HEK293 (cell line): ENCODE measurements around the gene GPR21.

Experiments
- CTCF ChIA-PET: fragments of 350-600 bp; formaldehyde crosslinking; extraction: SDS; loops from one replicate; lab custom pipeline; 2021; ENCODE audit warnings: antibody characterized with exemption; lab: Yijun Ruan, JAX
- POLR2A ChIA-PET: fragments of 300-600 bp; formaldehyde crosslinking; extraction: SDS; loops from one replicate; lab custom pipeline; 2020; ENCODE audit warnings: antibody characterized with exemption, inconsistent platforms; lab: Yijun Ruan, JAX
- H3K27ac ChIP-seq: fragments of 200-500 bp; sonication (Bioruptor generic); 2 replicates; pipeline ENCODE4 v1.5.1; 2014; ENCODE audit warnings: low read depth, low read length, control low read depth, inconsistent platforms; ENCODE audit errors: extremely low read depth
- H3K36me3 ChIP-seq, 2 experiments: fragments of 200-500 bp in 1 of 2; sonication (Bioruptor generic) in 1 of 2; 1 replicate in 1 of 2; 2 replicates in 1 of 2; pipeline ENCODE4 v1.5.1; 2014 to 2017; ENCODE audit warnings: inconsistent platforms in 2 of 2, low read length in 2 of 2; ENCODE audit not compliant: control insufficient read depth in 2 of 2, insufficient read depth in 1 of 2
- H3K4me1 ChIP-seq: fragments of 200-500 bp; sonication (Bioruptor generic); 2 replicates; pipeline ENCODE4 v1.5.1; 2014; ENCODE audit warnings: mild to moderate bottlenecking, low read length, inconsistent platforms; ENCODE audit not compliant: control insufficient read depth, insufficient read depth
- H3K4me3 ChIP-seq: 2 replicates; pipeline ENCODE4 v1.5.1; 2011; ENCODE audit warnings: low read depth, mild to moderate bottlenecking, control low read depth, low read length, moderate library complexity
- H3K9me3 ChIP-seq: fragments of 200-500 bp; sonication (Bioruptor generic); 2 replicates; pipeline ENCODE4 v1.5.1; 2014; ENCODE audit warnings: low read depth, low read length, inconsistent platforms; ENCODE audit not compliant: control insufficient read depth, insufficient read depth
- EGR2 ChIP-seq: fragments of 450-650 bp; formaldehyde crosslinking; IDR thresholded peaks from 2 replicates; pipeline ENCODE4 v1.5.1; 2016; ENCODE audit warnings: low read depth, missing biosample characterization, missing genetic modification characterization
- OVOL3 ChIP-seq: fragments of 450-650 bp; formaldehyde crosslinking; IDR thresholded peaks from 2 replicates; pipeline ENCODE4 v1.5.1; 2016; ENCODE audit warnings: missing biosample characterization, missing genetic modification characterization
- PRDM1 ChIP-seq: fragments of 450-650 bp; formaldehyde crosslinking; IDR thresholded peaks from 2 replicates; pipeline ENCODE4; 2016; ENCODE audit warnings: missing biosample characterization, missing genetic modification characterization
- PRDM4 ChIP-seq: fragments of 450-650 bp; formaldehyde crosslinking; IDR thresholded peaks from 2 replicates; pipeline ENCODE4 v1.5.1; 2017; ENCODE audit warnings: missing biosample characterization, missing genetic modification characterization
- REPIN1 ChIP-seq: fragments of 450-650 bp; formaldehyde crosslinking; IDR thresholded peaks from 2 replicates; pipeline ENCODE4 v1.5.1; 2017; ENCODE audit warnings: missing biosample characterization, missing genetic modification characterization, low read depth
- ZBTB1 ChIP-seq: fragments of 450-650 bp; formaldehyde crosslinking; IDR thresholded peaks from 2 replicates; pipeline ENCODE4 v1.5.1; 2016; ENCODE audit warnings: missing biosample characterization, missing genetic modification characterization
- ZNF211 ChIP-seq: fragments of 450-650 bp; formaldehyde crosslinking; IDR thresholded peaks from 2 replicates; pipeline ENCODE4 v1.5.1; 2016; ENCODE audit warnings: low read depth, missing biosample characterization, missing genetic modification characterization
- ZNF23 ChIP-seq: fragments of 450-650 bp; formaldehyde crosslinking; IDR thresholded peaks from 2 replicates; pipeline ENCODE4 v1.5.1; 2016; ENCODE audit warnings: missing biosample characterization, missing genetic modification characterization, borderline replicate concordance
- ZNF311 ChIP-seq: fragments of 450-650 bp; formaldehyde crosslinking; IDR thresholded peaks from 2 replicates; pipeline ENCODE4 v1.5.1; 2017; ENCODE audit warnings: missing biosample characterization, missing genetic modification characterization, borderline replicate concordance
- ZNF366 ChIP-seq: fragments of 450-650 bp; formaldehyde crosslinking; conservative IDR thresholded peaks from 2 replicates; pipeline ENCODE4 v1.5.1; 2016; ENCODE audit warnings: missing biosample characterization, missing genetic modification characterization
- ZNF501 ChIP-seq: fragments of 450-650 bp; formaldehyde crosslinking; IDR thresholded peaks from 2 replicates; pipeline ENCODE4 v1.5.1; 2016; ENCODE audit warnings: missing biosample characterization, missing genetic modification characterization
- ZNF544 ChIP-seq: fragments of 450-650 bp; formaldehyde crosslinking; IDR thresholded peaks from 2 replicates; pipeline ENCODE4 v1.5.0; 2017; ENCODE audit warnings: missing biosample characterization, missing genetic modification characterization
- ZNF555 ChIP-seq: fragments of 450-650 bp; formaldehyde crosslinking; conservative IDR thresholded peaks from 2 replicates; pipeline ENCODE4 v1.5.1; 2017; ENCODE audit warnings: missing biosample characterization, mild to moderate bottlenecking, missing genetic modification characterization, inconsistent platforms
- ZNF561 ChIP-seq: fragments of 450-650 bp; IDR thresholded peaks from 2 replicates; pipeline ENCODE4 v1.5.1; 2018; ENCODE audit warnings: missing biosample characterization, missing genetic modification characterization, borderline replicate concordance
- ZNF76 ChIP-seq: fragments of 450-650 bp; formaldehyde crosslinking; IDR thresholded peaks from 2 replicates; pipeline ENCODE4; 2016; ENCODE audit warnings: low read depth, missing biosample characterization, missing genetic modification characterization, borderline replicate concordance
- ZNF777 ChIP-seq: fragments of 450-650 bp; formaldehyde crosslinking; IDR thresholded peaks from 2 replicates; pipeline ENCODE4 v1.5.1; 2017; ENCODE audit warnings: missing biosample characterization, missing genetic modification characterization, borderline replicate concordance
- ZNF843 ChIP-seq: fragments of 450-650 bp; formaldehyde crosslinking; IDR thresholded peaks from 2 replicates; pipeline ENCODE4 v1.5.1; 2016; ENCODE audit warnings: missing biosample characterization, missing genetic modification characterization
- ZSCAN4 ChIP-seq: fragments of 450-650 bp; formaldehyde crosslinking; IDR thresholded peaks from 2 replicates; pipeline ENCODE4 v1.5.1; 2017; ENCODE audit warnings: missing biosample characterization, missing genetic modification characterization
- TF ChIP-seq, protein P1 (sequence below): fragments of 450-650 bp; formaldehyde crosslinking; IDR thresholded peaks from 2 replicates; pipeline ENCODE4 v1.5.1; 2016; ENCODE audit warnings: missing biosample characterization, missing genetic modification characterization, borderline replicate concordance
- TF ChIP-seq, protein P2 (sequence below): fragments of 450-650 bp; formaldehyde crosslinking; IDR thresholded peaks from 2 replicates; pipeline ENCODE4 v1.5.1; 2016; ENCODE audit warnings: missing biosample characterization, missing genetic modification characterization
- TF ChIP-seq, protein P3 (sequence below): fragments of 450-650 bp; formaldehyde crosslinking; IDR thresholded peaks from 2 replicates; pipeline ENCODE4 v1.5.1; 2016; ENCODE audit warnings: missing biosample characterization, missing genetic modification characterization
- TF ChIP-seq, protein P4 (sequence below): fragments of 450-650 bp; formaldehyde crosslinking; IDR thresholded peaks from 2 replicates; pipeline ENCODE4 v1.5.1; 2016; ENCODE audit warnings: missing biosample characterization, missing genetic modification characterization
- TF ChIP-seq, protein P5 (sequence below): fragments of 450-650 bp; formaldehyde crosslinking; IDR thresholded peaks from 2 replicates; pipeline ENCODE4; 2016; ENCODE audit warnings: missing biosample characterization, missing genetic modification characterization

GPR21 gene

GRCh38 chr9:123000371-123001068 is 32.9 kb upstream of the GPR21 start (continued):
- TF ChIP-seq ZNF555 (tag by site-specific recombination) (no peak), ZNF76 (no peak), ZNF544 (tag by site-specific recombination) (no peak)
- TF ChIP-seq, protein P1, sequence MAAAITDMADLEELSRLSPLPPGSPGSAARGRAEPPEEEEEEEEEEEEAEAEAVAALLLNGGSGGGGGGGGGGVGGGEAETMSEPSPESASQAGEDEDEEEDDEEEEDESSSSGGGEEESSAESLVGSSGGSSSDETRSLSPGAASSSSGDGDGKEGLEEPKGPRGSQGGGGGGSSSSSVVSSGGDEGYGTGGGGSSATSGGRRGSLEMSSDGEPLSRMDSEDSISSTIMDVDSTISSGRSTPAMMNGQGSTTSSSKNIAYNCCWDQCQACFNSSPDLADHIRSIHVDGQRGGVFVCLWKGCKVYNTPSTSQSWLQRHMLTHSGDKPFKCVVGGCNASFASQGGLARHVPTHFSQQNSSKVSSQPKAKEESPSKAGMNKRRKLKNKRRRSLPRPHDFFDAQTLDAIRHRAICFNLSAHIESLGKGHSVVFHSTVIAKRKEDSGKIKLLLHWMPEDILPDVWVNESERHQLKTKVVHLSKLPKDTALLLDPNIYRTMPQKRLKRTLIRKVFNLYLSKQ (tag by site-specific recombination) = no peak

- H3K36me3 ChIP-seq = peaks cover 19 to 53% of the 10 kb centered on the region in 2 experiments
- TF ChIP-seq PRDM1 (tag by site-specific recombination) (no peak), ZNF561 (no peak), EGR2 (tag by site-specific recombination) (no peak), REPIN1 (tag by site-specific recombination) (no peak)
- TF ChIP-seq, protein P2, sequence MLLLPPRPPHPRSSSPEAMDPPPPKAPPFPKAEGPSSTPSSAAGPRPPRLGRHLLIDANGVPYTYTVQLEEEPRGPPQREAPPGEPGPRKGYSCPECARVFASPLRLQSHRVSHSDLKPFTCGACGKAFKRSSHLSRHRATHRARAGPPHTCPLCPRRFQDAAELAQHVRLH (tag by site-specific recombination) = no peak
- H3K4me3 ChIP-seq = no peak overlapping the region
- H3K9me3 ChIP-seq = no peaks in the 10 kb centered on the region
- CTCF ChIA-PET = no interaction called here
- no peaks in the 10 kb centered on the region for H3K4me1 ChIP-seq
- POLR2A ChIA-PET = no interaction called here
- no peak overlapping the region for H3K27ac ChIP-seq
Measured at GRCh38 chr9:123002754-123003153, 30.7 kb upstream of the GPR21 start.

GRCh38 chr9:123003466-123003865 is 30.0 kb upstream of the GPR21 start:
- POLR2A ChIA-PET = no interaction called here
- Histone ChIP-seq H3K27ac (no peak overlapping the region), H3K4me3 (no peak overlapping the region)
- no peak for TF ChIP-seq OVOL3 (tag by site-specific recombination)
- no peak for TF ChIP-seq ZNF211 (tag by site-specific recombination)
- no peak for TF ChIP-seq ZNF311 (tag by site-specific recombination)
- no peak for TF ChIP-seq PRDM4 (tag by site-specific recombination)
- TF ChIP-seq ZNF501 = no peak
- TF ChIP-seq ZNF366 = no peak
- no peak for TF ChIP-seq ZSCAN4 (tag by site-specific recombination)
- TF ChIP-seq, protein P3, sequence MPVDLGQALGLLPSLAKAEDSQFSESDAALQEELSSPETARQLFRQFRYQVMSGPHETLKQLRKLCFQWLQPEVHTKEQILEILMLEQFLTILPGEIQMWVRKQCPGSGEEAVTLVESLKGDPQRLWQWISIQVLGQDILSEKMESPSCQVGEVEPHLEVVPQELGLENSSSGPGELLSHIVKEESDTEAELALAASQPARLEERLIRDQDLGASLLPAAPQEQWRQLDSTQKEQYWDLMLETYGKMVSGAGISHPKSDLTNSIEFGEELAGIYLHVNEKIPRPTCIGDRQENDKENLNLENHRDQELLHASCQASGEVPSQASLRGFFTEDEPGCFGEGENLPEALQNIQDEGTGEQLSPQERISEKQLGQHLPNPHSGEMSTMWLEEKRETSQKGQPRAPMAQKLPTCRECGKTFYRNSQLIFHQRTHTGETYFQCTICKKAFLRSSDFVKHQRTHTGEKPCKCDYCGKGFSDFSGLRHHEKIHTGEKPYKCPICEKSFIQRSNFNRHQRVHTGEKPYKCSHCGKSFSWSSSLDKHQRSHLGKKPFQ (tag by site-specific recombination) = no peak
- TF ChIP-seq, protein P4, sequence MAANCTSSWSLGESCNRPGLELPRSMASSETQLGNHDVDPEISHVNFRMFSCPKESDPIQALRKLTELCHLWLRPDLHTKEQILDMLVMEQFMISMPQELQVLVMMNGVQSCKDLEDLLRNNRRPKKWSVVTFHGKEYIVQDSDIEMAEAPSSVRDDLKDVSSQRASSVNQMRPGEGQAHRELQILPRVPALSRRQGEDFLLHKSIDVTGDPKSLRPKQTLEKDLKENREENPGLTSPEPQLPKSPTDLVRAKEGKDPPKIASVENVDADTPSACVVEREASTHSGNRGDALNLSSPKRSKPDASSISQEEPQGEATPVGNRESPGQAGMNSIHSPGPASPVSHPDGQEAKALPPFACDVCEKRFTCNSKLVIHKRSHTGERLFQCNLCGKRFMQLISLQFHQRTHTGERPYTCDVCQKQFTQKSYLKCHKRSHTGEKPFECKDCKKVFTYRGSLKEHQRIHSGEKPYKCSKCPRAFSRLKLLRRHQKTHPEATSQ (tag by site-specific recombination) = no peak
- TF ChIP-seq, protein P5, sequence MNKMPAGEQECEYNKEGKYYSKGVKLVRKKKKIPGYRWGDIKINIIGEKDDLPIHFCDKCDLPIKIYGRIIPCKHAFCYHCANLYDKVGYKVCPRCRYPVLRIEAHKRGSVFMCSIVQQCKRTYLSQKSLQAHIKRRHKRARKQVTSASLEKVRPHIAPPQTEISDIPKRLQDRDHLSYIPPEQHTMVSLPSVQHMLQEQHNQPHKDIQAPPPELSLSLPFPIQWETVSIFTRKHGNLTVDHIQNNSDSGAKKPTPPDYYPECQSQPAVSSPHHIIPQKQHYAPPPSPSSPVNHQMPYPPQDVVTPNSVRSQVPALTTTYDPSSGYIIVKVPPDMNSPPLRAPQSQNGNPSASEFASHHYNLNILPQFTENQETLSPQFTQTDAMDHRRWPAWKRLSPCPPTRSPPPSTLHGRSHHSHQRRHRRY (tag by site-specific recombination) = no peak
- TF ChIP-seq ZNF777 (tag by site-specific recombination) = no peak
- TF ChIP-seq ZNF843 (tag by site-specific recombination) = no peak
- TF ChIP-seq ZNF23 (tag by site-specific recombination) = no peak
- no peak for TF ChIP-seq ZBTB1 (tag by site-specific recombination)
- TF ChIP-seq ZNF76 = no peak

More at GRCh38 chr9:123003466-123003865, 30.0 kb upstream of the GPR21 start:
- no peaks in the 10 kb centered on the region for H3K4me1 ChIP-seq
- no peaks in the 10 kb centered on the region for H3K9me3 ChIP-seq
- H3K36me3 ChIP-seq = peaks cover 13 to 48% of the 10 kb centered on the region in 2 experiments
- CTCF ChIA-PET = interaction anchor here (1.1 kb wide), 1 partner anchor 13 kb away, joined by 3 read pairs; no protein-coding TSS in a partner anchor
